Cardiac fibroblast (primary cell): ENCODE results near the gene DGKB.

ENCODE experiments used
- DNase-seq, 2 donors: peaks; one replicate each; pipeline versions ENCODE4 v3.0.0 to v3.0.0-alpha.2; 2010; ENCODE audit warnings: low read depth in 2 of 2
- H3K4me3 ChIP-seq, 2 donors: replicated peaks in 1 of 2; 1 replicate in 1 of 2; 2 replicates in 1 of 2; pipeline ENCODE4 v1.5.1; 2011; ENCODE audit warnings: low read depth in 2 of 2, low read length in 2 of 2, mild to moderate bottlenecking in 2 of 2, moderate library complexity in 1 of 2
- CTCF ChIP-seq: IDR thresholded peaks from one replicate; pipeline ENCODE4 v1.5.1; 2011; ENCODE audit warnings: low read depth, mild to moderate bottlenecking, low read length, inconsistent platforms

The DGKB gene

GRCh38 chr7:14685167-14685566 is 217.4 kb downstream of the DGKB start:
- DNase-seq: no peak
- TF ChIP-seq CTCF: no peak
- H3K4me3 ChIP-seq: no peak overlapping the region

- no peak overlapping the region for H3K4me3 ChIP-seq
- DNase-seq: no peak
- no peak for TF ChIP-seq CTCF
These were observed 219.6 kb downstream of the DGKB start for GRCh38 chr7:14682910-14683465.

GRCh38 chr7:14676896-14677295 is 225.7 kb downstream of the DGKB start:
- no peak for TF ChIP-seq CTCF
- no peak overlapping the region for H3K4me3 ChIP-seq
- no peak for DNase-seq

- no peak for TF ChIP-seq CTCF
- no peak overlapping the region for H3K4me3 ChIP-seq
- DNase-seq: no peak
These were observed 229.3 kb downstream of the DGKB start for GRCh38 chr7:14673202-14673601.

- no peak for TF ChIP-seq CTCF
- no peak for DNase-seq
- H3K4me3 ChIP-seq: no peak overlapping the region
These were observed 235.6 kb downstream of the DGKB start for GRCh38 chr7:14666913-14667312.

GRCh38 chr7:14666304-14666703 is 236.2 kb downstream of the DGKB start:
- DNase-seq: no peak
- no peak for TF ChIP-seq CTCF
- H3K4me3 ChIP-seq: no peak overlapping the region

GRCh38 chr7:14639801-14640200 is 262.8 kb downstream of the DGKB start:
- no peak overlapping the region for H3K4me3 ChIP-seq
- TF ChIP-seq CTCF: no peak
- DNase-seq: no peak
